ENCODE results near the gene MPST. TPM values are rescaled to one million over a fixed set of nuclear protein-coding genes. Genes with fewer than 3 reads are reported as not detected.

The MPST gene
- total and polyA plus RNA-seq, 2 donors (not counting 1 experiment from before 2014, with no cell fraction given) = 14.8 to 51.5 TPM

DNA sequence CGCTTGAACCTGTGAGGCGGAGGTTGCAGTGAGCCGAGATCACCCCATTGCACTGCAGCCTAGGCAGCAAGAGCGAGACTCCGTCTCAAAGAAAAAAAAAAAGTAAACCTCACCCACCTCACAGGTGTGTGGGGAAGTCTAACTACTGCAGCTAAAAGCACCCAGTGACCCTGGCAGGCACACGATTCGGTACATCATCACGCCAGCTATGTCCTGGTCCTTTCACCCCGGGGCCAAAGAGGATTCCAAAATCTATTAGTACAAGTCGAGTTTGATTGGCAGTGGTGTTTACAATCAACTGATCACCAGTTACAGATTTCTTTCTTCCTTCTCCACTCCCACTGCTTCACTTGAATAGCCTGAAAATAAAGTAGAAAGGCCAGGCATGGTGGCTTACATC is 6.6 kb upstream of the MPST start:
- Histone ChIP-seq H2AFZ (ENCODE audit: low read length) (no peak overlapping the region), H3K4me3 (replicated peaks in 1 of 4; ENCODE audit: control extremely low read depth in 1 of 4, insufficient read depth in 1 of 4, low read depth in 3 of 4, low read length in 4 of 4) (no peak overlapping the region), H3K79me2 (ENCODE audit: control insufficient read depth, insufficient read depth, low read length) (no peaks in the 10 kb centered on the region), H3K9ac (ENCODE audit: insufficient read depth, low read length) (no peak overlapping the region), H3K36me3 (ENCODE audit: control insufficient read depth, insufficient read depth, low read length) (no peaks in the 10 kb centered on the region), H4K20me1 (ENCODE audit: control insufficient read depth, extremely low read depth, insufficient read depth, low read length) (no peaks in the 10 kb centered on the region), H3K4me2 (ENCODE audit: extremely low read depth, insufficient read depth, low read length) (no peak overlapping the region), H3K9me3 (ENCODE audit: control insufficient read depth, insufficient read depth, low read depth, low read length) (no peaks in the 10 kb centered on the region), H3K27me3 (ENCODE audit: control insufficient read depth, insufficient read depth, low read length) (no peaks in the 10 kb centered on the region), H3K27ac (ENCODE audit: insufficient read depth, low read length) (no peak overlapping the region), H3K4me1 (ENCODE audit: control insufficient read depth, extremely low read depth, insufficient read depth, low read length) (peaks cover 1% of the 10 kb centered on the region)
- TF ChIP-seq EZH2 (IDR thresholded peaks at IDR 0.05; ENCODE audit: low read length, missing control alignments) = no peak
- TF ChIP-seq, protein P1, sequence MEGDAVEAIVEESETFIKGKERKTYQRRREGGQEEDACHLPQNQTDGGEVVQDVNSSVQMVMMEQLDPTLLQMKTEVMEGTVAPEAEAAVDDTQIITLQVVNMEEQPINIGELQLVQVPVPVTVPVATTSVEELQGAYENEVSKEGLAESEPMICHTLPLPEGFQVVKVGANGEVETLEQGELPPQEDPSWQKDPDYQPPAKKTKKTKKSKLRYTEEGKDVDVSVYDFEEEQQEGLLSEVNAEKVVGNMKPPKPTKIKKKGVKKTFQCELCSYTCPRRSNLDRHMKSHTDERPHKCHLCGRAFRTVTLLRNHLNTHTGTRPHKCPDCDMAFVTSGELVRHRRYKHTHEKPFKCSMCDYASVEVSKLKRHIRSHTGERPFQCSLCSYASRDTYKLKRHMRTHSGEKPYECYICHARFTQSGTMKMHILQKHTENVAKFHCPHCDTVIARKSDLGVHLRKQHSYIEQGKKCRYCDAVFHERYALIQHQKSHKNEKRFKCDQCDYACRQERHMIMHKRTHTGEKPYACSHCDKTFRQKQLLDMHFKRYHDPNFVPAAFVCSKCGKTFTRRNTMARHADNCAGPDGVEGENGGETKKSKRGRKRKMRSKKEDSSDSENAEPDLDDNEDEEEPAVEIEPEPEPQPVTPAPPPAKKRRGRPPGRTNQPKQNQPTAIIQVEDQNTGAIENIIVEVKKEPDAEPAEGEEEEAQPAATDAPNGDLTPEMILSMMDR (conservative IDR thresholded peaks at IDR 0.05 in 1 of 2, IDR thresholded peaks at IDR 0.05 in 1 of 2; ENCODE audit: low read depth in 1 of 2, low read length in 2 of 2) = no peak
- no peak for DNase-seq (ENCODE audit: low read depth in 2 of 2)

DNA sequence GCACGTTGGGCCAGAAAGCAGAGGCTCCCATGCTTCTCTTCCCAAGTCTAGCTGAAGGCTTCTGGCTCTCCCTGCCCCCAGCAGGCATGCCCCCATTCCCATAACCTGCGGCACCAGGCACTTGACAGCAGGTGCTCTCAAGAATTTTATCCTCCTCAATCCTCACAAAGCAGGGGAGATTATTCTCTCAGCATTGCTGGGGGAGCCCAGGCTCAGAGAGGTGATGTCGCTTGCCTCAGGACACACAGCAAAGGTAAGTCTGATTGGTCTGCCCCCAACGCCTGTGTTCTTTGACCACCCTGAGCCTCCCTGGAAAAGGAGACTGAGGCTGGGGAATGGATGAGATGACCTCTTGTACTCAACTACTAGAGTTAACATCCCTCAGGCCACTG is 5.1 kb upstream of the MPST start:
- Histone ChIP-seq H3K36me3 (ENCODE audit: control insufficient read depth, insufficient read depth, low read length) (no peaks in the 10 kb centered on the region), H2AFZ (ENCODE audit: low read length) (no peak overlapping the region), H4K20me1 (ENCODE audit: control insufficient read depth, extremely low read depth, insufficient read depth, low read length) (no peaks in the 10 kb centered on the region), H3K9ac (ENCODE audit: insufficient read depth, low read length) (no peak overlapping the region), H3K27ac (ENCODE audit: insufficient read depth, low read length) (no peak overlapping the region), H3K27me3 (ENCODE audit: control insufficient read depth, insufficient read depth, low read length) (no peaks in the 10 kb centered on the region), H3K4me2 (ENCODE audit: extremely low read depth, insufficient read depth, low read length) (no peak overlapping the region), H3K9me3 (ENCODE audit: control insufficient read depth, insufficient read depth, low read depth, low read length) (no peaks in the 10 kb centered on the region), H3K79me2 (ENCODE audit: control insufficient read depth, insufficient read depth, low read length) (no peaks in the 10 kb centered on the region), H3K4me1 (ENCODE audit: control insufficient read depth, extremely low read depth, insufficient read depth, low read length) (peaks cover 4% of the 10 kb centered on the region), H3K4me3 (replicated peaks in 1 of 4; ENCODE audit: control extremely low read depth in 1 of 4, insufficient read depth in 1 of 4, low read depth in 3 of 4, low read length in 4 of 4) (no peak overlapping the region)
- TF ChIP-seq, protein P1 (conservative IDR thresholded peaks at IDR 0.05 in 1 of 2, IDR thresholded peaks at IDR 0.05 in 1 of 2; ENCODE audit: low read depth in 1 of 2, low read length in 2 of 2) = no peak
- no peak for DNase-seq (ENCODE audit: low read depth in 2 of 2)

DNA sequence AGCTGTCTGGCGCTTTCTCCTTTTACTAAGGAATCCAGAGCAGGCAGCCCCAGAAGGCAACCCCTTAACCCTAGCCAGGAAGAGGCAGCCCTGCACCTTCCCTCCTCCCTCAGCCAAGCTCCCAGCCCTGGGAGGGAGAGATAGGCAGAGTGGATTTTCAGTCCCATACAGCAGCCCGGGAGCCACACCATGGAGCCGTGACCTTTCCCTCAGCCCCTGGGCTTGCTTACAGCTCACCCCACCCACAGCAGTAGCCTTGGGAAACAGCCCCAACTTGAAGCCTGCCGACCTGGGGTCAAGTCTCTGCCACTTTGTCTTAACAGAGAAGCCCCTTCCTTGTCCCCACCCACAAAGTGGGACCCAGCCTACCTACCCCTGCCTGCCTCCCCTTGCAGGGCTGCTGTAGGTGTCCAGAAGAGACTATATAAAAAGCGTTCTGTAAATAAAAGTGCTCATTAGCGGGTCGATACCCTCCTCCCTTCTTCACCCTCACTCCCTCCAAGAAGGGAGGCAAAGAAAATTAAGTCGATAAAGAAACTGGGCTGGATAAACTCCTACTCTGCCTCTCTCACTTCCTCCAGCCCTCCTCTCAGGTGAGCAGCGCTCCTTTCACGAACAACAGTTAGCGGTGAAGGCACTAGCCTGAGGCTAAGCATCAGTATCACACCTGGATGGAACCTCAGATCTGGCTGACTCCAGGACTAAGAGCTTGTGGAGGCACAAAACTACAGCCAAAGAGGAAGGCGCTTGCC is 4.5 kb upstream of the MPST start:
- TF ChIP-seq EZH2 (IDR thresholded peaks at IDR 0.05; ENCODE audit: low read length, missing control alignments) = no peak
- TF ChIP-seq, protein P1 (conservative IDR thresholded peaks at IDR 0.05 in 1 of 2, IDR thresholded peaks at IDR 0.05 in 1 of 2; ENCODE audit: low read depth in 1 of 2, low read length in 2 of 2) = no peak
- no peaks in the 10 kb centered on the region for H3K27me3 ChIP-seq (ENCODE audit: control insufficient read depth, insufficient read depth, low read length)
- peaks cover 4% of the 10 kb centered on the region for H3K4me1 ChIP-seq (ENCODE audit: control insufficient read depth, extremely low read depth, insufficient read depth, low read length)
- H3K9ac ChIP-seq (ENCODE audit: insufficient read depth, low read length) = no peak overlapping the region
- H3K9me3 ChIP-seq (ENCODE audit: control insufficient read depth, insufficient read depth, low read depth, low read length) = no peaks in the 10 kb centered on the region
- no peak overlapping the region for H3K4me2 ChIP-seq (ENCODE audit: extremely low read depth, insufficient read depth, low read length)
- H3K36me3 ChIP-seq (ENCODE audit: control insufficient read depth, insufficient read depth, low read length) = no peaks in the 10 kb centered on the region
- no peaks in the 10 kb centered on the region for H4K20me1 ChIP-seq (ENCODE audit: control insufficient read depth, extremely low read depth, insufficient read depth, low read length)
- DNase-seq (ENCODE audit: low read depth in 2 of 2) = peak in 1 of 2 donors; percentile 18
- no peak overlapping the region for H3K4me3 ChIP-seq (replicated peaks in 1 of 4; ENCODE audit: control extremely low read depth in 1 of 4, insufficient read depth in 1 of 4, low read depth in 3 of 4, low read length in 4 of 4)
- no peak overlapping the region for H2AFZ ChIP-seq (ENCODE audit: low read length)
- no peak overlapping the region for H3K27ac ChIP-seq (ENCODE audit: insufficient read depth, low read length)
- H3K79me2 ChIP-seq (ENCODE audit: control insufficient read depth, insufficient read depth, low read length) = peaks cover under 1% of the 10 kb centered on the region

Measured in fibroblast of lung (primary cell).